ENCODE data around the gene GPM6B.

Gene GPM6B

DNA sequence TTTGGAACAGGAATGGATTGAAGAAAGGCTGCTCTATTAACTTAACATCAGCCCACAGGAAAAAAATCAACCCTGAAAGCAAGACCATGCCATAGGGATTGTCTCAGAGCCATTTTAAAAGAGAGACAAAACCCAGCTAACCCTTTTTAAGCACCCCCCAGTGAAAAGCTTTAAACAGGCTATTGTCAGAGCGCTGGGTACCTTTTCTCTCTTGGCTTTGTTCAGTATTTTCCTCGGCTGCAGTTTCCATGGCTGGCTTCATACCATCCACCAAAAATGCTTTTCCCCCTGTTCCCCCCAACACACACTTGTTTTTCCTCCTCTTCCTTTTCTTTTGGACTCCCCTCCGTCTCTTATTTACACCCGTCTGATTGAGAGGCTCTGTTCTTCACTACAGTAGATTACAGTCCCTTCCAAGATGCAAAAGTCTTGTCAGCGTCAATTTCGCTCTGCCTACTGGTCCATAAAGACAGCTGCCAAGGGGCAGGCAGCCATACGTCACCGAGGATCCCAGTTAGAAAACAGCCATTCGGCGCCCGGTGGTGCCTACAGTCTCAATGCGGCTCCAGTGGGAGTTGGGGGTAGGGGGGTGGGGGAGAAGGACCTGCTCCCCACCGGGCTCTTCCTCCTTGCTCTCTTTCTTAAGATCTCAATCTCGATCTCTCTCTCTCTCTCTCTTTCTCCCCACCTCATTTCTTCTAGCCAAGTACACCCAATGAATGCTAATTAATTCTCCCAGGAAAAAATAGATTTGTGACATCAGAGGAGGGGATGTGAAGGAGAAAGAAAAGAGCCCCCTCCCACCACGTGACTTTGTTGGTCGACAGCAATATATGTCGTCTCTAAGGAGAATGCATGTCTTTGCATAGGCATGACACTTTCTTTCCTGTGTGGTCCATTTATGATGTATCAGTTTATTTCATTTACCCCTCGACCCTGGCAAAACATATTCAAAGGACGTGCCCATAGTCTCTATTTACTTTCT, at the start of gene GPM6B:
Gene GPM6B (minus strand): TSS at position 451 of the 985 bp plus-strand sequence. CDS start 189 bp downstream, at position 262.
- no peak within 1 kb of the TSS for H3K4me3 ChIP-seq (ENCODE audit: low read depth, low read length)

DNA sequence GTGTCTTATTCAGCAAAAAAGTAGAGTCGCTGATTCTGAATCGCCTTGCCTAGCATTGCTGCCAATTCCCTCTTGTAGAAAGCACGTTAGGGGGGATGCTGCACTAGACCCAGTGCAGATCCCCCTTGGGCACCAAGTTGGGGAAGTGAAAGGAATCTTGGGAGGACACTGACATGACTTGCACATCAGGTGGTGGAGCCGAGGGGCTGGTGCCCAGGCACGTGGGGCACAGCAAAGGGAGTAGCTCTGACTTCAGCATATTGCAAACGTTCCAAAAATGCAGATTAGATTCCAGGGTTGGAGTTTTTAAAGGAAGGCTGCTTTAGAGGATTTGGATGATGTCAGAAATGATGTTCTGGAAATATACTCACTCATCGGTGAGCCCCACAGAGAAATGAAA, 47.4 kb upstream of the GPM6B start:
- H3K4me3 ChIP-seq (ENCODE audit: low read depth, low read length), result no peak overlapping the region

- H3K4me3 ChIP-seq (ENCODE audit: low read depth, low read length), result no peak overlapping the region
Observed at GRCh38 chrX:13863324-13863723, 46.4 kb upstream of the GPM6B start.

DNA sequence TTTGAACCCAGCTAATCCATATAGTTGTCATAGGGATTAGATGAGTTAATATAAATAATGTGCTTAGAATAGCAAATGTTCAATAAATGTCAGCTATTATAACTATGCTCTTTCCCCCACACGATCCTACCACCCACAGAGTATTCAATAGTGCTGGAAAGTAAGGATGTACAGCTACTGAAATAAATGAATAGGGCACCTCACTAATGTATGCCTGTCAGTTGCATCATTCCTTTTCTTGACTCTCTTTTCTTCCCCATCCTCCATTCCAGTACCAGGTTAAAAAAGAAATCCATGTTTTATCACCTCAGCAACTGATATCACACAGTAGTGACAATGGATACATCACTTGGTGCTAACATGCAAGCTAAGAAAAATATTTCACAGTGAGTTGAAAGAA, 42.8 kb upstream of the GPM6B start:
- no peak overlapping the region for H3K4me3 ChIP-seq (ENCODE audit: low read depth, low read length)

DNA sequence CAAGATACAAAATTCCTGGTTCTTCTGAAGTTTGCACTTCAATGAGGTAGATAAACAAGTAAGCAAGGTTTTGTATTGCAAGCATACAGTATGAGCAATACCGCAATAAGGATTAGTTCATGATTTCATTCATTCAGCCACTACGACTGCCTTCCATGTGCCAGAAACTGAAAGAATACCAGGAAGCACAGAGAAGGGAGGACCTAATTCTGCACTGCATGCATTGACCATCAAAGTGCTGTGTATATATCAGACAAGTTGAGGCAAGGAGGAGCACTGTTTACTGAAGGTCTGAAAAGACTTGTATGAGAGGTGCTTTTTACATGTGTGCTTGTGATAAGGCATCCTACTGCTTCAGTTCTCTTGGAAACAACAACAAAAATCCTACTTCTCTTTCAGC, 40.9 kb upstream of the GPM6B start:
- H3K4me3 ChIP-seq (ENCODE audit: low read depth, low read length), result no peak overlapping the region

- no peak overlapping the region for H3K4me3 ChIP-seq (ENCODE audit: low read depth, low read length)
Observed at GRCh38 chrX:13855689-13856450, 39.0 kb upstream of the GPM6B start.

DNA sequence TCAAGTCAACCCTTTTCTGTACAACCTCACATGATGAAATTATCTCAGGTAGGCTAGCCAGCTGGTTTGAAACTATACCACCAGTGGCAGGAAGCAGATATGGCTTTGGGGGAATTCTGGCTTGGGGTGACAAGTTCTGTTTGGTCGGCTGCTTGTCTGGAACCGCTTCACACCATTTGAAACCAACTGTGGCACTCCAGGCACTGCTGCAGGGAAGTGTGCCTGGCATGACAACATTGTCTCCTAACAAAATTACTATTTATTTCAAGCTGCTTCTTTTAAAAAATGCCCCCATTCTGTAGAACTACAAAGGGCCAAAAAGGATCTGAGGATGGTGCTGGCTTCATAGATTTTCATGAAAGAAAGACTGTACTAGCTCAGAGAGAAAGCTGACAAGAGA, 37.1 kb upstream of the GPM6B start:
- no peak overlapping the region for H3K4me3 ChIP-seq (ENCODE audit: low read depth, low read length)

DNA sequence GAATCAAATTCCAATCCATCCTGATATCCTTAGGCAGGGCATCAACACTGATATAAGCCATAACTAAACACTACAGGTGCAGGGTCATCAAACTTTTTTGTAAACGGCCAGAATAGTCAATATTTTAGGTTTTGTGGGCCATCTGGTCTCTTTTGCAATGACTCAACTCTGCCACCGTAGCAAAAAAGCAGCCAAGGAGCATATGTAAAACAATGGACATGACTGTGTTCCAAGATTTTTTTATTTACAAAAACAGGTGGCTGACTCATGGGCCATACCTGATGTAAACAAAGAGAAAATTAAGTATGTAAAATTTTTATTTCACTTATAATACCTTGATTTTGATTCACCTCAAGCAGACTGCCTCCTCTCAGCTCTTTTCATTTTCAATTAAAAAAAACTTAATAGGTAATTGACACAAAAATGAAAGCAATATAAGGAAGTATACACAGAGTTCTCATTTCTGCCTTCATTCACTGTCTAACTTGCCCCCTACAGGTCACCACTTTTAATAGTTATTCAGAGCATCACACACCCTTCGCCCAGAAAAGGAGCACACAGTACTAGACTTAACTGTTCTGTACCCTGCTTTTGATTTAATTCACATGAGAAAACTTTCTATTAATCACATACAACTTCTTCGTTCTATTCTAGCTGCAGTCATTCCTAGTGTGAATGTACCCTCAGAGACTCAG, 35.3 kb upstream of the GPM6B start:
- no peak overlapping the region for H3K4me3 ChIP-seq (ENCODE audit: low read depth, low read length)

- no peak overlapping the region for H3K4me3 ChIP-seq (ENCODE audit: low read depth, low read length)
Observed at GRCh38 chrX:13845721-13846378, 29.0 kb upstream of the GPM6B start.

DNA sequence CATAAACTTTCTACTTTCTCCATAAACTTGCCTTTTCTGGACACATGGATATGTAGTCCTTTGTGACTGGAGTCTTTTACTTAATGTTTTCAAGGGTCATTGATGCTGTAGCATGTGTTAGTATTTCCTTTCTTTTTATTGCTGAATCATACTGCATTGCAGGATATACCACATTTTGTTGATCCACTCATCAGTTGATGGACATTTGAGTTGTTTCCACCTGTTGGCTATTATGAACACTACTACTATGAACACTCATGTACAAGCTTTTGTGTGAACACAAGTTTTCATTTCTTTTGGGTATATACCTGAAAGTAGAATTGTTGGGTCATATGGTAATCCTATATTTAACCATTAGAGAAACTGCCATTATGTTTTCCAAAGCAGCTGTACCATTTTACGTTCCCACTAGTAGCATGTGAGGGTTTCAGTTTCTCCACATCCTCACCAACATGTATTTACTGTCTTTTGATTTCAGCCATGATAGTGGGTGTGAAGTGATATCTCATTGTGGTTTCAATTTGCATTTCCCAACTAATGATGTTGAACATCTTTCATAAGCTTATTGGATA, 26.3 kb upstream of the GPM6B start:
- no peak overlapping the region for H3K4me3 ChIP-seq (ENCODE audit: low read depth, low read length)

DNA sequence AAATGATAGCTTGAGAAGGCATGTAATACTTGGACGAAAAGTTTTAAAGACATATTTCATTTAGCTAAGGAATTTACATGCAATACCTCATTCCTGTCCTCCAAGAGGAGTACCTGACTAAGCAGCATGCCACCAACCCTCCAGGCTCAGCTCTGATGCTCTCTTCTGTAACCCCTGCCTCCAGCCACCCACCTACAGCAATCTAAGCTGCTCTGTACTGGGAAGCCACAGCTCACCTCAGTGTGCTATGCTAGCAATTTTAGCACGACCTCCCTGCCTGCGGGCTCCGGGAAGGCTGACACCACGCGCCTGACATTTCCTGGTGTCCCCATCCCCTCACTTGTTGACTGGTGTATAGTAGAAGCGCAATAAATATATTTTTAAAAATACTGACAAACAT, 23.2 kb upstream of the GPM6B start:
- H3K4me3 ChIP-seq (ENCODE audit: low read depth, low read length), result no peak overlapping the region

GRCh38 chrX:13837290-13837745, 20.4 kb upstream of the GPM6B start:
- H3K4me3 ChIP-seq (ENCODE audit: low read depth, low read length), result no peak overlapping the region

DNA sequence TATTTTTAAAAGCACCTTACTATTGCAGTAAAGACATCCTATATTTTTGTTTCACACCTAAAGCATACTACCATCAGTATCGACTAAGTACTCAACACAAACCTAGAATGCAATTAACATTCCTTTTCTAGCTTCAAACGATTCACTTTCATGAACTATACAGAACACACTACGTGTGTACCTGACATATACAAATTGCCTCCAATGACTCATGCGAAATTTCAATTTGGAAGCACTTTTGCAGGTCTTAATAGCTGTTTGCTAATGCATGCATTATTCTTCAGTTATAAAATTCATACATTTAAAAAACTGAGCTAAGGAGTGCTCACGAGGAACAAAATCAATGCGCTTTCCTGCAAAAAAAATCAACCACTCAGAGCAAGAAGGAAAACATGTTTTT, 19.7 kb upstream of the GPM6B start:
- no peak overlapping the region for H3K4me3 ChIP-seq (ENCODE audit: low read depth, low read length)

DNA sequence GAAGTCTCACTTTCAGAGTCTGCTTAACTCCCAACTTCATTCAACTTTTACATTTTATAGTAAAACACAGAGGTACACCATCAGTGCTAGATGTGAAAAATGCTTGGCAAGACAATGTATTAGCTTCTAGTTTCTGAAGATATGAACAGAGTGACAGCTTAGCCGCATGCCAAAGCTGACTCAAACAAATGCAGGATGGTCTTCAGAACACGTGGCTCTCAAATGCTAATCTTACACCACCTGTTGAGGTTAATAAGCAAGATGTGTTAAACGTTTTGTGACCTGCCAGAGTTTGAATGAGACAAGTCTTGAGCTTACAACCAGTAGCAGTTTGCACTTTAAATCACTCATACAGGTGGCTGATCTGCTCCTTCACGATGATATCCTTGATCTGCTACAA, 18.9 kb upstream of the GPM6B start:
- no peak overlapping the region for H3K4me3 ChIP-seq (ENCODE audit: low read depth, low read length)

DNA sequence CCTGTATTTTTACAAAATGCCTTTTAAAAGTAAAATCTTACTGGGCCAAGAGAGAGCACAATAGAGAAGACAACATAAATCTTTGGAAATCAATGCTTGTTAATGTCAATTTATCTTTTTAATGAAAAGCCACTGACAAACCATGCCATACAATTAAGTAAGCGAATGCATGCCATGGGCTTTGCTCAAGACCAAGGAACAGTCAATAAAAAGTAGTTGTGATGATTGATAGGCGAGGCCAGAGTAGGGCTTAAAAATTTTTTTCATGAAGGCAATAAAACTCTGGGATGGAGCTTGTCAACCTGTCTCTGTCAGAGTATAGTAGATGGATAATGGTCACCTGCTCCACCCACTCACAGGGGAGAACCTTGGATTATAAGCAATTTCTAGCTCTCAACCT, 17.5 kb upstream of the GPM6B start:
- H3K4me3 ChIP-seq (ENCODE audit: low read depth, low read length), result no peak overlapping the region

DNA sequence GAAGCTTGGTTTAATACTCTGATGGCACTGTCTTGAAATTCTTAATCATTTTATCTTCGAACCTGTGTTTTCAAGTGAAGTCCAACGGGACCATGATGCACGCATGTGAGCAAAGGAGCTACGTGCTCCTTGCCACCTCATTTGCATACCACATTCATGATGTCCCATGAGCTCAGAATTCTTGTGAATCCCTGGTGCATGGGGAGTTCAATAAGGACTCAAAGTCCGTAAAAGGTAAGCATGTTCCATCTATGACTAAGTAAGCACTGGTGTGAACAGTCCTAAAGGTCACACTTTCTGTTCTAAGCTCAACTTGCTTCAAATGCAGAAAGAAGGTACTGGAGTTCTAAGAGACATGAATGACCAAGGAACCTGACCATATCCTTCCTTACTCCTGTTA, 13.1 kb upstream of the GPM6B start:
- H3K4me3 ChIP-seq (ENCODE audit: low read depth, low read length), result no peak overlapping the region

DNA sequence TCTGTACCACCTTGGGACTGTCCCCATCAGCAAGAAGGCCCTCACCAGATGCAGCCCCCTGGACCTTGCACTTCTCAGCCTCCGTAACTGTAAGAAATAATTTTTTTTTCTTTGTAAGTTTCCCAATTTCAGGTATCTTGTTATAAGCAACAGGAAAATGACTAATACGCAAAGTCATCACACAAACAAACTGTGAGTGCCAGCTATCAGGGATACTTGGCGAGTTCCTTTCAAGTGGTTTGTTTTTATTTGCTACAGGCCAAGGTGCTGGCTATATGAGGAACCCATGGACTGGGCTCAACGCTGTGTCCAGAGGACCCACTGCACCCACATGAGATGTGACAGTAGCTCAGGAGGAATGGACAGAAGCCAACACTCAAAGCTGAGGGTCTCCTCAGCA, 11.5 kb upstream of the GPM6B start:
- no peak overlapping the region for H3K4me3 ChIP-seq (ENCODE audit: low read depth, low read length)

GRCh38 chrX:13827298-13828090, 10.6 kb upstream of the GPM6B start:
- no peak overlapping the region for H3K4me3 ChIP-seq (ENCODE audit: low read depth, low read length)

DNA sequence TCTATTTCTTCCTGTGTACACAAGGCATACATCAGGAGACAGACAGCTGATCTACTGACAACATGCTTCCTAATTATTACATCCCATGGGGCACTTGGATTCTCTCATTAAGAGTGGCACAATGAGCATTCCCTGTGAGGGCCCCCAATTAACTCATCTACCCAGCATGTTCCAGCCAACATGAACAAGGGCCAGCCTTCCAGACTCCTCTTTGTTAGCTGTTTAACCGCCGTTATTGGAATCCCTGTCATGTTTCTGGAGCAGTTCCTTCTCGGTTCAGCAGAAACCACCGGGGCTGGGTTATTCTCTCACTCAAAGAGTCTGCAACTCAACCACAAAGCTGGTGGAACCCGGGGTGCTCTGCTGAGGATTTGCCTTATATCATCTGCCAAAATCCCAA, 9.9 kb upstream of the GPM6B start:
- no peak overlapping the region for H3K4me3 ChIP-seq (ENCODE audit: low read depth, low read length)

All from iPS-11a (cell line).